Right hindlimb (tissue), 1 donor: ENCODE measurements around the gene KRT71.
"Not testable (repeated sequence)": the region's sequence is repeated elsewhere in the genome, so short reads cannot be mapped to it uniquely, and the experiment has no call there.

Experiments
- DNase-seq: peaks from one replicate; pipeline ENCODE4 v3.0.0-alpha.2; 2018

KRT71 gene

GRCh38 chr12:52519387-52519703, 33.6 kb downstream of the KRT71 start:
- DNase-seq: no peak

DNA sequence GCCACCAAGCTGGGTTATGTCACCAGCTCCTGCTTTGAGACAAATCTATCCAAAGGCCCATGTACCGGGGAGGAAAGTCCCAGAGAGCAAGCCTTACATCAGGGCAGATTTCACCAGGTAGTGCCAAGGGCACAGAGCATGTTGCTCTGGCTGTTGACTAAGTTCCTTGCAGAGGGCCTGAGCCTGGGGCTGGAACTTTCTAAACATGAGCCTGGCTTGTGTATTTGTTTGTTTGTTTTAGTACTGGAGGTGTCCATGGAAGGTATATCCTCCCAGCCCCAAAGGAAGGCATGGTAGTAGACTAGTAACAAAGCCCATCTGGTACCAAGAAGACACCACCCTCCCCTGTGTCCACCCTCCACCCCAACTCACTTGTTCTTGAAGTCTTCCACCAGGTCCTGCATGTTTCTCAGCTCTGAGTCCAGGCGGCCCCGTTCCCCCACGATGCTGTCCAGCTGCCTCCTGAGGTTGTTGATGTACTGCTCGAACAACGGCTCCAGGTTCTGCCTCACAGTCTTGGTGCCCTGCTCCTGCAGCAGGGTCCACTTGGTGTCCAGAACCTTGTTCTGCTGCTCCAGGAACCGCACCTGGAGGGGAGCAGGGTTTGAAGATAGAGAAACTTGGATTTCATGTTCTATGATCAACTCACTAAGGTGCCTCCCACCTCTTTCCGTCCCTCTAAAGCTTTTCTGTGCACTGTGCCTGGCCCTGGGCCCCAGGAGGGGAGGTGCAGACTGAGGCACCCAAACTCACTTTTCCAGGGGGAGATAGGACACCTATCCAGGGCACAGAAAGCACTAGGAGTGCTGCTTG, 34.2 kb downstream of the KRT71 start:
- no peak for DNase-seq

DNA sequence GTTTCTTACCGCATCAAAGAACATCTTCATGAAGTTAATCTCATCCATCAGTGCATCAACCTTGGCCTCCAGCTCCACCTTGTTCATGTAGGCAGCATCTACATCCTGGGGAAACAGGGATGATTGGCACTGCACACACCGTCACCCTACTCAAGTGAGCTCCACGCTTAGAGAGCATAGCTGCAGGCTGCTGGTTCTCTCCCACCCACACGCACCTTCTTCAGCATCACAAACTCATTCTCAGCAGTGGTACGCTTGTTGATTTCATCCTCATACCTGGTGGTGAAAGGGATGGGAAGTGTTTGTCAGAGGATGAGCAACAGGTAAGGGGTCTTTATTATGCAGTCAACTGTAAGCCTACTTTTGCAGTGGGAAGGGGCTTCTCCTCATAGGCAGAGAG, 35.1 kb downstream of the KRT71 start:
- DNase-seq: no peak

DNA sequence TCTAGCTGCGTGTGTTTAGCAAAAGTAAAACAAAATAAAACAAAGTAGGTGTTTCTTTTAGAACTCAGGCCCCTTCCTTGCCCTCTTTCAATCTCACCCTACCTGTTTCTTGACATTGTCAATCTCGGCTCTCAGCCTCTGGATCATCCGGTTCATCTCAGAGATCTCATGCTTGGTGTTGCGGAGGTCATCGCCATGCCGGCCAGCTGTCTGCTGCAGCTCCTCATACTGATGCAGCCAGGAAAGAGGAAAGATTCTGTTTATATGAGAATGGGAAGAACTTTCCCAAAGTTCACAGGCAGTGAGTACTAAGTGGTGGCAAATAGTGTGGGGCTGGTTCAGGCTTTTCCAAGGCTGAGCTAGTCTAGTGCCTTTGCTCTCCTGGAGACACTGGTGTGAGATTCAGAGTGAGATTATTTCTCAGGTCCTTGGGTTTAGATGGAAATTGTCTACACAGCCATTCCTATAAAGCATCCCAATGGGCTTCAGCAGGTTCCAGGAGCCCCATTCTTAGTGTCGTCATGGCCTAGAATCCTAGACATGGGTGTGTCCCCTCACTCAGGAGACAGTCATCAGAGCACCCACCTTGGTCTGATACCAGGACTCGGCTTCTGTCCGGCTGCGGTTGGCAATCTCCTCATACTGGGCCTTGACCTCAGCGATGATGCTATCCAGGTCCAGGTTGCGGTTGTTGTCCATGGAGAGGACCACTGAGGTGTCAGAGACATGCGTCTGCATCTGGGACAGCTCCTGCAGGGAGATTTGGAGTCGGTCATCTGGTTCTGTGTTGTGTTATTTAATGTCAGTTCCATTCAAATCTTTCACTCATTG, 35.7 kb downstream of the KRT71 start:
- no peak for DNase-seq

DNA sequence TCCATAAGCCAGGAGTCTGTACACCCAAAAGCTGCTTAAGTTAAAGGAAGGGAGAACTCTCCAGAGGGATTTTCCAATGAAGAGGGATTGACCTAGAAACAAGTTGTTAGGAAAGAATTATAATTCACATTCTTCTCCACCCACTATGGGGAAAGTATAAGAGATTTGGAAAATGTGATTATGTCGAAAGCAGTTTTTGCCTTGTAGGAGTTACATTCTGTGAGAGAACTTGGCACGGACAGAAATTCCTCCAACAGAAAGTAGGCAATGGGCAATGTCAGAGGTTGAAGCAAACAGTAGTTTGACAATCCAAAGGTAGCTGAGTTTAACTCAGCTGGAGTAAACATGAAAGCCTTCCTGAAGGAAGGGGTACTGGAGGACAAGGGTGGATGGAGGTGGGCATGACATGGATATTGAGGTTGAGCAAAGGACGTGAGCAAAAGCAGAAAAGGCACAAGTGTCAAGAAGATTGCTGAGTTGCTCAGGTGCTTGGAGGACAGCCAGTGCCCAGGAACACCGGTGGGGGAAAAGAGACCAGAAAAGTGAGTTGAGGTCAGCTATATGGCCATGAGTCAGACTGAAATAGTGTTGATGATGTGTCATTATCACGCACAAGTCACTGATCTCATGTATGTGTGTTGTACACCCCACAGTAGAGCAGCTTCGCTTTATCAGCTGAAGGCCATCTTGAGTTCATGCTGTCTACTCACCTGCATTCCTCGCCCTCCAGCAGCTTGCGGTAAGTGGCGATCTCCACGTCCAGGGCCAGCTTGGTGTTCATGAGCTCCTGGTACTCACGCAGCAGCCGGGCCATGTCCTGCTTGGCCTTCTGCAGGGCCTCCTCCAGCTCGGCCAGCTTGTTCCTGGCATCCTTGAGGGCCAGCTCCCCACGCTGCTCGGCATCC, 36.8 kb downstream of the KRT71 start:
- DNase-seq: no peak

- no peak for DNase-seq
Observed at GRCh38 chr12:52515319-52515646, 37.7 kb downstream of the KRT71 start.

DNA sequence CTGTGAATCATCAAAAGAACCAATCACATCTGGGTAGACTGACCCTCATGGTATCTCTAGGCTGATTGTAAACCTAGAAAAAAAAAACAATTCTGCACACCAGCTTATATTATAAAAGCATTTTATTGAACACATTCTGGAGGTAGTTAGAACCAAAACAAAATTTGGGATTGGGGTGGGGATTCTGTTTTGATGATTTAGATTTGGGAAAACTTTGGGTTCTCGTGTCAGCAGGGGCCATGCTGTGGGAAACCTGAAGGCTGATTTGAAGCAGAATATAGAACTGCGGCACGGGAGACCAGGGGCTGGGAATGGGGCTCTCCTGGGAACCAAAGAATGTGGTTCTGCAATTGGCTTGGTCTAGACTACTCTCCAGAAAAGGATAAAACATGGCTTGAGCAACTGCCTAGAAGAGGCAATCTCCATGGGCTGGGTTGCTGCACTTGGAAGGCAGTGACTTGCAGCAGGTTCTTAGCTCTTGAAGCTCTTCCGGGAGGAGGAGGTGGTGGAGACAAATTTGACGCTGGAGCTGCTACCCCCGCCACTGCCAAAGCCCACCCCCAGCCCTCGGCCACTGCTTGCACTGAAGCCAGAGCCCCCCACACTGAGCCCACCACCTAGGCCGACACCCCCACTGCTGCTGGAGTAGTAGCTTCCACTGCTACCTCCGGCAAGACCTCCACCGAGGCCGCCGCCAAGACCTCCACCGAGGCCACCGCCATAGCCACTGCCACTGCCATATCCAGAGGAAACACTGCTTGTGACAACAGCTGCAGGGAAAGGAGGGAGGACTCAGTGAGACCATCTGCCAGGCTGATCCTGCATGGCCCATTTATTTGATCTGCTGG, 38.2 kb downstream of the KRT71 start:
- no peak for DNase-seq

DNA sequence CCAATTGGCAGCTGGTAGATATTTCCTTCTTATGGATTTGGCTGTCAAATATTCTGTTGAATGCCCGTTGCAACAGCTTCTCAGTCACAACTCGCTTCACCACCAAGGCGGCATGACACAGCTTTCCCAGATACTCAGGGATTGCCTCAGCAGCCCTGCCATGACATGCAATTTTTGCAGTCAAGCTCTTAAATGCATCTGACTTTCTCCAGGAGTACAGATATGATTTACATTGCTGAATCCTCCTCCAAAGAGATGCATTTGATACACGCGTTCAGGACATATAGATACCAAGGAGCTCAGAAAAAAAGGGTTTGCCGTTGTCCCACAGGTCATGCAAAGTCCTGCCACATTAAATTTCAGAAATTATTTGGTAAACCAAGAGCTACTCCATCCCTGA, 39.2 kb downstream of the KRT71 start:
- DNase-seq: no peak

- no peak for DNase-seq
Observed at GRCh38 chr12:52508211-52508610, 44.7 kb downstream of the KRT71 start.

DNA sequence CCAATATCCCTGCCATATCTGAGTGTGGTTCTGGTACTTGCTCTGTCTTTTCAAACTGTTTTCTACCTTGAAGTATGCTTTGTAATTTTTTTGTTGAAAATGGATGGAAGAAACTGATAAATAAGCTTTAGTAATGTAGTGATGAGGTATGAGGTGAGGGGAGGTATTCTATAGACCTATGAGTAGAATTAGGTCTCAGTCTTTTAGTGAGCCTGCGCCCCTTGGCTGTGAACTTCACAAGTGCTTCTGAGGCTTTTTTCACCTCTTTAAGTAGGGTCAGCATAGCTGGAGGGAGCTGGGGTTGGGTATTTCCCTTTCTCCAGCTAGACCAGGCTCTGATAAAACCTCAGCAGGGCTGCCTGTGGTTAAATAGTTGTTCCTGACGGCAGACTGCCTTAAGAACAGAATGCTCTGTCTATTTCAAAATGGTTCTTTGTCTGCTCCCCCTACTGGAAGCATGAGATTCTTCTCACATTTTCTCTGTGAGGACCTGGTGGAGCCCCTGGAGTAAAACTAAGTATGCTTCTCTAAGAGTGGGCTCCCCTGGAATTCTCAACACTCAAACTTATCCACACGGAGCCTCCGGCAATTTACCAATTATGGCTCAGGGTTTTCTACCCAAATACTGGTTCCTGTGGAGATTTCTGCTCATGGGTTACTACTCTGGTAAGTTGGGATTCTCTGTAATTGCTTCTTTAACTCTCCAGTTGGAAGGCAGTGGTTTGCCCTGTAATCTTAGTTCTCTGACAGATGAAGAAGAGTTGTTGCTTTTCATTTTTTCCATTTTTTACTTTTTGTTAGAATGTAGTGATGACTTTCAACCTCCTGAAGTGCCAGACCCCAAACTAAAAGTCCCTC, 45.9 kb downstream of the KRT71 start:
- no peak for DNase-seq

- DNase-seq: no peak
Observed at GRCh38 chr12:52502877-52503276, 50.1 kb downstream of the KRT71 start.

GRCh38 chr12:52501490-52501889, 51.5 kb downstream of the KRT71 start:
- DNase-seq: no peak

DNA sequence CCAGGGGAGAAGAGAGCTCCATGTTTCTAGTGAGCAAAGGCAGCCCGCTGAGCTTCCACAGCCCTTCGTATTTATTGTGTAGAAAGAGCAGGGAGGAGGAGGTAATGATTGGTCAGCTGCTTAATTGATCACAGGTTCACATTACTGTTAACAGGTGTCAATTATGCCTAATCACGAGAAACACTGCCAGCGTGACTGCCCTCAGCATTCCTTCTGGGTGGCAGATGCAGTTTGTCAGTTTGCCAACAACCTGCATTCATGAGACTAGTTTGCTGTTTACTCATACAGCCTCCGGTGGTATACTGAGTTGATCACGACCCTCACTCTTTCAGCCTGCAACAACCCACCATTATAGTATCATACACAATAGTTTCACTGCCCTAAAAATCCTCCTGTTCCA, 52.4 kb downstream of the KRT71 start:
- DNase-seq: not testable (repeated sequence)

- no peak for DNase-seq
Observed at GRCh38 chr12:52499806-52500560, 53.0 kb downstream of the KRT71 start.

DNA sequence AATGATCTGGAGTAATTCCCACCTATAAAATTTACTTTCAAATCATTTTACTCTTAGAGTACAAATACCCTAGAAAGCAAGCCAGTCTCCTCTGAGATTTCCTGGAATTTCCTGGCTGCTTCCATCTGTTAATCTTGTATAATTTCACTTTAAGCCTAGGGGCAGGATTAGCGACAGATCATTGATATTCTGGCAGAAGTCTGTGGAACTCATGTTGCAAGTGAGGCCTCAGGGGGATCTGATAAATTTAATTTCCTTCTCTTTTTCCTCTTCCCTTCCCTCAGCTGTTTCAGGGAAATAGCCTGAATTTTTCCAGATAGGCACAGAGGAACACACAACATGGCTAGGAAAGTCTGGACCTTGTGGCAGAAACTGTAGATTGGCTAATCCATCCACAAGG, 54.0 kb downstream of the KRT71 start:
- no peak for DNase-seq

DNA sequence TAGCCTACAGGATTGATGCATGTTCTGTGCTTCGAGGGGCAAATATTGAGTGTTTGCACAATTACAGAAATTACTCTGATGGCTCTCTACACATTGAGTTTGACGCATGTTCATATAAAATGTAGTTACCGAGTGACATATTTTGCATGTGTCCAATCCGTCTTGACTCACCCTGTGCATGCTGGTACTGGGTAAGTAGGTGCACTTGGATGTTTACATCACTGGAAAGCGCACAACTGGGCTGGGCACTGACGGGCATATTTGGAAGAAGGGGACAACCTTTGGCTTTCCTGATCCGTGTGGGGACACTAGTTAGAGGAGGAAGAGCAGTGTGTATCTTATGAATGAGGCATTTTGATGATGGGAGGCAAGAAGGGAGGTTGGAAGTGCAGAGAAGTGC, 55.0 kb downstream of the KRT71 start:
- DNase-seq: no peak

DNA sequence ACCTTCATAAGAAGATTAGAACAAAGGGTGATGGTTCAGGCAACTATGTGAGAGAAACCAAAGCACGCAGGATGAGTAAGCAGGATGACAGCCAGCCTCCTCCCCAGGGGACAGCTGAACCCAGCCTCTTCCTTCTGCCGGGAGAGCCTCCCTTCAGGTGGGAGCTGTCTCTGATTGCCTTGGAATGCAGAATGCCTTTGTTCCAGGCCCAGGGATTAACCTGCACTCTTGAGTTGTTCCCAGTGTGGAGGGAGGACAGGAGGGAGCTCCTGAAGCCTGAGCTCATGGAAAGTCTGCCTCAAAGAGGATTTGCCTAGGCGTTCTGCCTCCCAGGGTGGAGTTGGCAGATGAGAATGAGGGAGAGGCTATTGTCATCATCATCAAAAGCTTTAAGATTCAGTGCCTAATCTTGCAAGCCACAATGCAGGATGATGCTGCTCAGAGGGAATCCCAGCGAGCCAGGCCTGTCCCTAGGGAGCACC, 56.3 kb downstream of the KRT71 start:
- no peak for DNase-seq

- no peak for DNase-seq
Observed at GRCh38 chr12:52496054-52496453, 56.9 kb downstream of the KRT71 start.

GRCh38 chr12:52495389-52495788, 57.6 kb downstream of the KRT71 start:
- no peak for DNase-seq

- DNase-seq: no peak
Observed at GRCh38 chr12:52494518-52494917, 58.4 kb downstream of the KRT71 start.

- DNase-seq: no peak
Observed at GRCh38 chr12:52494100-52494499, 58.8 kb downstream of the KRT71 start.
